Transverse colon (tissue), 4 donors: ENCODE measurements around the gene VGLL2. TPM values are rescaled to one million over a fixed set of nuclear protein-coding genes. Genes with fewer than 3 reads are reported as not detected.

ENCODE experiments used
- DNase-seq: peaks from one replicate; pipeline ENCODE4 v3.0.0-alpha.2; 2019
- H3K27ac ChIP-seq, 4 donors: fragments of 200-600 bp; sonication (generic); 2 replicates each; pipeline ENCODE4 v1.5.1; 2016 to 2018; ENCODE audit warnings: inconsistent platforms in 4 of 4
- H3K27me3 ChIP-seq: fragments of 200-600 bp; sonication (generic); 2 replicates; pipeline ENCODE4 v1.5.1; 2017; ENCODE audit warnings: inconsistent platforms
- H3K36me3 ChIP-seq, 4 donors: fragments of 200-600 bp; sonication (generic); 2 replicates each; pipeline ENCODE4 v1.5.1; 2017 to 2019; ENCODE audit warnings: inconsistent platforms in 4 of 4
- H3K4me1 ChIP-seq, 4 donors: fragments of 200-600 bp; sonication (generic); 2 replicates each; pipeline ENCODE4 v1.5.1; 2017 to 2020; ENCODE audit warnings: inconsistent platforms in 4 of 4
- H3K4me3 ChIP-seq, 4 donors: fragments of 200-600 bp; sonication (generic); 1 replicate in 1 of 4; 2 replicates in 3 of 4; pipeline versions ENCODE4 v1.5.1 to v1.6.1; 2017 to 2019; ENCODE audit warnings: inconsistent platforms in 4 of 4
- H3K9me3 ChIP-seq, 2 donors: fragments of 200-600 bp; sonication (generic); 2 replicates each; pipeline ENCODE4 v1.5.1; 2017 to 2019; ENCODE audit warnings: inconsistent platforms in 2 of 2
- CTCF ChIP-seq, 5 experiments: fragments of 200-600 bp in 3 of 5; fragments of 450-650 bp in 2 of 5; sonication (generic) in 3 of 5; IDR thresholded peaks; 1 replicate in 2 of 5; 2 replicates in 3 of 5; pipeline ENCODE4 v1.5.1; 2016 to 2017; ENCODE audit warnings: antibody characterized with exemption in 5 of 5, inconsistent platforms in 3 of 5, mild to moderate bottlenecking in 2 of 5, moderate library complexity in 1 of 5
- EP300 ChIP-seq: sonication (generic); formaldehyde crosslinking; IDR thresholded peaks from one replicate; pipeline ENCODE4 v1.6.1; 2017; ENCODE audit warnings: antibody characterized with exemption, low read depth
- POLR2A ChIP-seq: fragments of 450-650 bp; IDR thresholded peaks from one replicate; pipeline ENCODE4 v1.6.1; 2016; ENCODE audit warnings: antibody characterized with exemption, mild to moderate bottlenecking, moderate library complexity
- POLR2AphosphoS5 ChIP-seq, 3 donors: sonication (generic); formaldehyde crosslinking; IDR thresholded peaks; one replicate each; pipeline ENCODE4 v1.6.1; 2016; ENCODE audit warnings: antibody characterized with exemption in 3 of 3
- WGBS, 2 donors: methylation state at CpG; one replicate each; pipeline ENCODE4 v1.1.5; 2018; ENCODE audit warnings: low coverage in 1 of 2; 5-methylcytosine and 5-hydroxymethylcytosine counted together
- in situ Hi-C, 4 donors: fragments of 200-750 bp; cut with MboI; loops; one replicate each; pipeline versions ENCODE4 v1.15.0 to v1.15.1; 2017; ENCODE audit warnings: low sequenced_read_pairs in 3 of 4, low pct_ligation_motif_present in 1 of 4, low pct_unique_long_range_greater_than_20kb in 1 of 4
- intact Hi-C: fragments of 100-400 bp; cut with DNase I; formaldehyde crosslinking; loops from one replicate; pipeline ENCODE4 v1.15.1; 2023; ENCODE audit warnings: low total_unique reads
- total RNA-seq, 4 donors: library from RNA; depleted of rRNA; stranded (reverse); fragments of >200 nt; gene quantifications; one replicate each; pipeline ENCODE4 v1.1.0, GENCODE V29; 2016

VGLL2 gene
- total RNA-seq, 4 donors from 2014 or later, result not detected

- Histone ChIP-seq H3K4me1 (peaks cover 5 to 13% (median 9%) of the 10 kb centered on the region in 4 donors), H3K9me3 (no peaks in the 10 kb centered on the region), H3K36me3 (no peaks in the 10 kb centered on the region), H3K27me3 (peaks cover 98% of the 10 kb centered on the region), H3K27ac (no peak overlapping the region), H3K4me3 (no peak overlapping the region)
- intact Hi-C loops, result no loop called here
- in situ Hi-C loops, result no loop called here
- TF ChIP-seq POLR2A (no peak), EP300 (no peak), POLR2AphosphoS5 (IDR thresholded peaks at IDR 0.05) (no peak), CTCF (IDR thresholded peaks at IDR 0.05) (no peak)
- no peak for DNase-seq
- 43 to 56% methylated on average over 1 of the region's 1 CpG for WGBS, 2 donors
These were observed 7.5 kb downstream of the VGLL2 start for GRCh38 chr6:117272891-117273290.

GRCh38 chr6:117275205-117275604 lies 9.8 kb downstream of the VGLL2 start:
- H3K27ac ChIP-seq, result no peak overlapping the region
- H3K27me3 ChIP-seq, result peaks cover 92% of the 10 kb centered on the region
- WGBS, 2 donors, result 93% methylated on average over 9 of the region's 9 CpGs; no CpG with 5 or more reads in 1 of the 2 donors
- TF ChIP-seq POLR2A, result no peak
- no peak for TF ChIP-seq EP300
- no peak for TF ChIP-seq POLR2AphosphoS5 (IDR thresholded peaks at IDR 0.05)
- TF ChIP-seq CTCF (IDR thresholded peaks at IDR 0.05), result no peak
- intact Hi-C loops, result no loop called here
- no peaks in the 10 kb centered on the region for H3K9me3 ChIP-seq
- no peak overlapping the region for H3K4me3 ChIP-seq
- in situ Hi-C loops, result no loop called here
- no peaks in the 10 kb centered on the region for H3K36me3 ChIP-seq
- H3K4me1 ChIP-seq, result peaks cover 1 to 8% (median 4%) of the 10 kb centered on the region in 4 donors
- no peak for DNase-seq

GRCh38 chr6:117275711-117276110 lies 10.4 kb downstream of the VGLL2 start:
- no peaks in the 10 kb centered on the region for H3K36me3 ChIP-seq
- intact Hi-C loops, result no loop called here
- WGBS, 2 donors, result 83 to 100% methylated on average over 1 to 5 of the region's 5 CpGs
- no peak for TF ChIP-seq CTCF (IDR thresholded peaks at IDR 0.05)
- TF ChIP-seq EP300, result no peak
- TF ChIP-seq POLR2AphosphoS5 (IDR thresholded peaks at IDR 0.05), result no peak
- no peak for TF ChIP-seq POLR2A
- H3K27me3 ChIP-seq, result peaks cover 92% of the 10 kb centered on the region
- no peak overlapping the region for H3K4me3 ChIP-seq
- H3K9me3 ChIP-seq, result no peaks in the 10 kb centered on the region
- in situ Hi-C loops, result no loop called here
- peaks cover 0 to 3% (median 0%) of the 10 kb centered on the region in 4 donors for H3K4me1 ChIP-seq
- no peak overlapping the region for H3K27ac ChIP-seq
- no peak for DNase-seq

- Histone ChIP-seq H3K27me3 (peaks cover 80% of the 10 kb centered on the region), H3K27ac (no peak overlapping the region), H3K36me3 (no peaks in the 10 kb centered on the region), H3K4me1 (no peaks in the 10 kb centered on the region), H3K9me3 (no peaks in the 10 kb centered on the region), H3K4me3 (no peak overlapping the region)
- intact Hi-C loops (no loop called here), in situ Hi-C loops (no loop called here)
- WGBS, 2 donors, result 84 to 88% methylated on average over 10 of the region's 10 CpGs
- no peak for DNase-seq
- TF ChIP-seq POLR2AphosphoS5 (IDR thresholded peaks at IDR 0.05), result no peak
- no peak for TF ChIP-seq CTCF (IDR thresholded peaks at IDR 0.05)
- no peak for TF ChIP-seq EP300
- no peak for TF ChIP-seq POLR2A
These were observed 11.5 kb downstream of the VGLL2 start for GRCh38 chr6:117276778-117277316.
